Endometrium (tissue), 2 donors: Measurements from ENCODE around the gene MTARC1.

Experiments
- FAIRE-seq: peaks from 2 replicates; lab custom pipeline; 2012; peaks lifted over from hg19 to GRCh38; lab: Jason Lieb, UNC
- donor health status: control.
- donor health status: control.

MTARC1 gene

DNA sequence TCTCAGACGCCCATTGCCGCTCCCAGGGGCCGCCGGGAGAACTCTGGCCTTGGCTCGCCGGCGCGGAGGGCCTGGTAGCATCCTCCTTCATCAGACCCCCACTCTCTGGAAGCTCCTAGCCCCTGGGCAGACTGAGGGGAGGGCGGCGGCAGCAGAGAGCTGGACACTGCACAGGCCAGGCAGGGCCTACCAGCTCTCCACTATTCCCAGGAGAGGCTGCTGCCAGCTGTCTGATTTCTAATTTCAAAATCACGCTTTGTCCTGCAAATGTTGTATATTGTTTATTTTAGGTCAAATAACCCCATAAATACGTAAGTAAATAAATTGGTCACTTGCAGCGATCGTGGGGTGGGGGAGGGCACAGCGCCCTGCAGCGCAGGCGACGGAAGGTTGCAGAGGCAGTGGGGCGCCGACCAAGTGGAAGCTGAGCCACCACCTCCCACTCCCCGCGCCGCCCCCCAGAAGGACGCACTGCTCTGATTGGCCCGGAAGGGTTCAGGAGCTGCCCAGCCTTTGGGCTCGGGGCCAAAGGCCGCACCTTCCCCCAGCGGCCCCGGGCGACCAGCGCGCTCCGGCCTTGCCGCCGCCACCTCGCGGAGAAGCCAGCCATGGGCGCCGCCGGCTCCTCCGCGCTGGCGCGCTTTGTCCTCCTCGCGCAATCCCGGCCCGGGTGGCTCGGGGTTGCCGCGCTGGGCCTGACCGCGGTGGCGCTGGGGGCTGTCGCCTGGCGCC is at the start of gene MTARC1:
TSS of gene MTARC1 (plus strand) at position 577 of the 732 bp plus-strand sequence. CDS start at position 609, 32 bp downstream.
- no peak for FAIRE-seq

DNA sequence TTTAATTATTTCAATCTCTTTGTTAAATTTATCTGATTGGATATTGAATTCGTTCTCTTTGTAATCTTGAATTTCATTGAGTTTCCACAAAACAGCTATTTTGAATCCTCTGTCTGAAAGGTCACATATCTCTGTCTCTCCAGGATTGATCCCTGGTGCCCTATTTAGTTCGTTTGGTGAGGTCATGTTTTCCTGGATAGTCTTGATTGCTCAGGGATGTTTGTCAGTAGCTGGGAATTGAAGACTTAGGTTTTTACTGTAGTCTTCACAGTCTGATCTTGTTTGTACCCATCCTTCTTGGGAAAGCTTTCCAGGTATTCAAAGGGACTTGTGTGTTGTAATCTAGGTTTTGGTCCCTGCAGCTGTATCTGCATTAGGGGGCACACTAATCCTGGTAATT is 45.4 kb upstream of the MTARC1 start:
- no peak for FAIRE-seq

DNA sequence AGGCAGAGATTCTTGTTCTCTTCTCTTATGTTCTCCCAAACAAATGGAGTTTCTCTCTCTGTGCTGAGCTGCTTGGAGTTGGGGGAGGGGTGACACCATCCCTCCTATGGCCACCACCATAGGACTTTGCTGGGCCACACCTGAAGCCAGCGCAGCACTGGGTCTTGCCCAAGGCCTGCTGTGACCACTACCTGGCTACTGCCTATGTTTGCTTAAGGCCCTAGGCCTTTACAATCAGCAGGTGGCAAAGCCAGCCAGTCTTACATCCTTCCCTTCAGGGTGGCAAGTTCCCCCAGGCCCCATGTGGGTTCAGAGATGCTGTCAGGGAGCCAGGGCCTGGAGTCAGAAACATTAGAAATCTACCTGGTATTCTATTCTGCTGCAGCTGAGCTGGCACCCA is 44.9 kb upstream of the MTARC1 start:
- FAIRE-seq = no peak

DNA sequence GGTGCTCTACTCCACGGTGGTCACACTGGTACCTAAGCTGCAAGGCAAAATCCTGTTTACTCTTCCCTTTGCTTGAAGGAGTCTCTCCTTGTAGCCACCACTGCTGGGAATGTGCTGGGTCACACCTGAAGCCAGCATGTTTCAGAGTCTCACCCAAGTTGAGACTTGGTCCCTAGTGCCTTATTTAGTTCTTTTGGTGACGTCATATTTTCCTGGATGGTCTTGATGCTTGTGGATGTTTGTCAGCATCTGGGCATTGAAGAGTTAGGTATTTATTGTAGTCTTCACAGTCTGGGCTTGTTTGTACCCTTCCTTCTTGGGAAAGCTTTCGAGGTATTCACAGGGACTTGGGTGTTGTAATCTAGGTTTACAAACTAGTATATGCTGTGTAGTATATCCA is 44.2 kb upstream of the MTARC1 start:
- FAIRE-seq = no peak

DNA sequence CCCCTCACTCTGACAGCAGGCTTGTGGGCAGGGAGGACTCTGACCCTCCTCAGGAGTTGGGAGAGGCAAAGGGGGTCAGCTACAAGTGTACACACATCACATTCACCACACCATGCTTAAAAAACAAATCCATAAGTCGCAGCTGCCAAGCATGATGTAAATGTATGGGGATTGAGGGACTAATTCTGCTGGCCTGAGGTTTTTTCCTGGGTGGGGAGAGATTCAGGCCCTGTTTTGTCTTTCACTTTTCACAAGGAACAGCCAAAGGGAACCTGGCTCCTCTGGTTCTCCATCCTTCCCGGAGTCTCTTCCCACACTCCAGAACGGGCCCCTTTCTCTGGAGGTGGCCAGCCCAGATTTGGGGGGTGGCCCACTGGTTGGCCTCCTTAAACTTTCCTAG is 39.9 kb upstream of the MTARC1 start:
- no peak for FAIRE-seq

DNA sequence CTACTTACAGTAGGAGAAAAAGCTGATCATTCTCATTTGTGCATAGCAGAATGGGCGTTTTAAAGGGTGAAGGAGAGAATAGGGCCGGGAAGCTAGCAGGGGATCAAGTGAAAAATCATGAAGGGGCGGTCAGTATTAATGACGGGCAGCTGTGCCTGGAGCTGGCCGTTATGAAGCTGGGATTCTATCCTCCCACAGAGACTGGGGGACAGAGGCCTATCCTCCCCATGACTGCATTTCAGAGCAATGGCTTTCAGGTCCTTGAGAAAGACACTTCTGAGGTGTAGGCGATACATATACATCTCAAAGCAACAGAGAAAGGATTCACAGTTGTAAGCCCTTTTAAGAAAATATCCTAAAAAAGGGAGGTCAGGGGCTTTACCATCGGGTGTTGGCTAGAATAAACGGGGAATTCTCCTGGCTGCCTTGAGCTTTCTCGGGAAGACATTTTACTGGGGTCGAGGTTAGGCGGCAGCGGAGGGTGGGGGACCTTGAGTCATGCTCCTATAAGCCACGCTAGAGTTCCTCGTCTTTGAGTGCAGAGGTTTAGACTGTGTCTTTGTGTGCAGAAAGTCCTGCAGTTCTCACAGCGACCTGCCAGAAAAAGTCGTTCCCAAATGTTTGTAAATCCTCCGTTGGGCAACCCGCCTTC is 39.1 kb upstream of the MTARC1 start:
- no peak for FAIRE-seq

DNA sequence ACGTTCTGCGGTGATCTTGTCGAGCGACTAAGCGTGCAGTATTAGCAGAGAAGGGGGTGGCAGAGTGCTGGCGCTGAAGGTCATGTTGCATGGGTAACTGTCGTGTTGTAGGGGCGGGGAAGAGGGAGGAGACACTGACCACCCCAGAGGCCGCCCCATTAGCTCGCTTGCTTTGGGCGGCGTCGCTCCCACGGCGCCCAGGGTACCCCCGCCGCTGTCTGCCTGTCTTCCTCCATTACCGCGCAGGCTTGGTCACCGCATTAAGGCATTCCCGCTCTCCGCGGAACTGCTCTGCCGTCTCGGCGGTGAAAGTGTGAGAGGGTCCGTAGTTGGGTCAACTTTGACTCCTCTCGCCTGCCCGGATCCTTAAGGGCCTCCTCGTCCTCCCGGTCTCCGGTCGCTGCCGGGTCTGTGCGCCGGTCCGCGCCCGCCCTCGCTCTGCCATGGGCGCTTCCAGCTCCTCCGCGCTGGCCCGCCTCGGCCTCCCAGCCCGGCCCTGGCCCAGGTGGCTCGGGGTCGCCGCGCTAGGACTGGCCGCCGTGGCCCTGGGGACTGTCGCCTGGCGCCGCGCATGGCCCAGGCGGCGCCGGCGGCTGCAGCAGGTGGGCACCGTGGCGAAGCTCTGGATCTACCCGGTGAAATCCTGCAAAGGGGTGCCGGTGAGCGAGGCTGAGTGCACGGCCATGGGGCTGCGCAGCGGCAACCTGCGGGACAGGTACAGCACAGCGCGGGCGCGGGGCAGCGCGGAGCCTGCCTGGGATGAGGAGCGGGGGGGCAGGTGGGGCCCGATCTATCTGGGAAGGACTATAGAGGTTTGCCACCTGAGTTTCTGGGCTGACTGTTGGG is 38.4 kb upstream of the MTARC1 start, which contains the start of gene MTARC2:
TSS of gene MTARC2 (plus strand) at position 234 of the 846 bp plus-strand sequence. CDS start at position 444, 210 bp downstream.
- FAIRE-seq = no peak

DNA sequence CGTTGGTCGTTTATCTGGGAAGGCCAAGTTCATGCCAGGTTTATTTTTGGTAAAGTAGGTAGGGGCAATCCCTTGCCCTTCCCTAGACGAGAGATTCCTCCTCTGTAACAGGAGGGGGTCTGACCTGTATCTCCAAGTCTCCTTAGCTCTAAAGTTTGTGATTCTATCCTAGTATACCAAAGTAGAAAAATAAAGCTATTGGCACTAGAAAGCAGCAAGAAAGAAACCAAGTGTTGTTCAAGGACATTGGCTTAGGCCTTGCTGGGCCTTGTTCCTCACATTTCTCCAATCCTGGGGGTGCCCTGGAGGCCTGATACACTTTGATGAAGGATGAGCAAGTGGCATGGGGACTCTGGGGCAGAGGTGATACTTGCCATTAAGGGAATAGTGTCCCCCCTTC is 37.8 kb upstream of the MTARC1 start:
- no peak for FAIRE-seq

DNA sequence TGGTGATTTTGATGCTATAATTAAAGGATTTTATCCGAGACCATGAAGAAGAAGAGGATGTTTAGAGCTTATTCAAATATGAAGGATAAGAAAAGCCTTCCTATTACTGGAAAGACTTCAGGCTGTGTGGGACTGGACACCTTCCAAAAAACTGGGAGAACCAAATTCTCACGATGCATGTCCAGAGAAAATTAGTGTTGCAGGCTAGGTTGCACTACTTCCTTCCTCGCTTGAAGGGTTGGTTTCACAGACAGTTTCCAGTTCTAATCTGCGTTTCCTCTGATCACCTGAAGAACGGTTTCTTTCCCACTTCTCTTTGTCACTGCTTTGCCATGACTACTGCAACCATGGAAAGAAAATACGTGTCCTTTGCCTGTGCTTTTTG is 36.6 kb upstream of the MTARC1 start:
- no peak for FAIRE-seq

DNA sequence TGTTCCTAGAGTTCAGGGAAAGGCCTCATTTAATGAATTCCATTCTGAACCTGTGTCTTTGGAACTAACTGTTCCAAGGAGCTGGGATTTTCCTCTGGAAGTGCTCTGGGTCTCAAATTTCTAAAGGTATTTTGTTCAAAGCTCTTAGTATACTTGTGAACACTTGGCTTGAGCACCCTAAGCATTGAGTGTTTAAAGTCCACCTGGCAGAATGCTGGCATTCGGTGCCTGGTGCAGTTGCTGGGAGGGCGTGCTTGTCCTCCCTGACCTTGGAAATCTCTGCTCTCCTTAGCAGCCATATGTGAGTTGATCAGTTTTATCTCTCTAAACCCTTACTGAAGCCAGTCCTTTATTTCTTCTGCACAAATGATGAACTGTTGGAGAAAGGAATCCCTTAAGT is 35.6 kb upstream of the MTARC1 start:
- no peak for FAIRE-seq

DNA sequence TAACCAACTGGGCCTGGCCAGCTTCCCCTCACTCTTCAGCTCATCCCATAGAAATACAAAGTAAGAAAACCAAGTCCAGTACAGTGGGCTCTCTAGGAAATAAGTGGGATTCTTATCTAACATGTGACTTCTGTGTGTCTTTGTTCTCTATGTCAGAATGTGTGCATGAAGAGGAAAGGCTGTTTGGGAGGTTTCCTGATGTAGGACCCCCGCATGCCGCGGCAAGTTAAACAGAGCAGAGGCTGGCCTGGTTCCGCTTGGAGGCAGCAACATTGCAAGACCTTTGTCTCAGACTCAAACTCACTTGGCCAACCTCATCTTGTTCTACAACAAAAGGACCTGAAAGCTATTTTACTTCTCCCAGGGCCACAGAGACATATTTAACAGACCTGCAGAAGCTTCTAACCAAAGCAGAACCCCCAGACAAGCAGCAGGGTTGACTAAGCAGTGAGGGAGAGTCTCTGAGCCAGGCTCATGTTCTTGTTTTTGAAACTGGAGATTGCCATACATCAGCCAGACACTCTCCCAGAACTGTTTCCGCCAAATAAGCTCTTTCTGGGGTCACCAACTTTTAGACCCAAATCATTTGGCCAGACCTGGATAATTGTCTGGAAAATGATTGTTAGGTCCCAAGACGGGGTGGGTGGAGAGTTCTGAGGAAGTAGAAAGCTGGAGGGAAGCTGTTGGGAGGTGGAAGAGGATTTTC is 32.3 kb upstream of the MTARC1 start:
- no peak for FAIRE-seq

DNA sequence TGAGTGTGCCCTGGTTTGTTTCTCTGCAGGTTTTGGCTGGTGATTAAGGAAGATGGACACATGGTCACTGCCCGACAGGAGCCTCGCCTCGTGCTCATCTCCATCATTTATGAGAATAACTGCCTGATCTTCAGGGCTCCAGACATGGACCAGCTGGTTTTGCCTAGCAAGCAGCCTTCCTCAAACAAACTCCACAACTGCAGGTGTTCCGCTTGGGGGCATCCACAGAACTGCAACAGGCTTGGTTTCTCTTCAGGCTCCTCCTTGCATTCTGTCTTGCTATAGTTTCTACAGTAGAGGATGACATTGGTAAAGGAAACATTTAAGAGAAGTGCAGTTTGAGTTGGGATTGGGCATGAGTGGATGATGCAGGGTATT is 31.8 kb upstream of the MTARC1 start:
- no peak for FAIRE-seq

DNA sequence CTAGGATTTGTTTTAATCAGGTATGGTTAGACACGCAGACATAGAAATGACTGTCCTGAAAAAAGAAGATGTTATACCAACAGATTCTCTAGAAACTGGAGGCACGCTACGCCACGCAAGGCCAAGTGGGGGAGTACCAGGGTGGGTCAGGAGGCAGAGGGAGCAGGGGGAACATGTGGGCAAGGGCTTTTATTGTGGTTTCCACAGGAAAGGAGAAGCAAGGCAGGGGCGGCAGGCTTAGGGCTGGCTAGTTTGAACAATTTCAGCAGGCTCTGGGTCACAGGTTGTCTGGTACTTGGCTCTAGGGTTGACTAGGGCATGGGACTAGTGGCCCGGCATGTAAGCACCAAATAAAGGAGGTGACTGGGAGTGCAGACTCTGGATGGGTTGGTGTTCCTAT is 31.4 kb upstream of the MTARC1 start:
- FAIRE-seq = no peak

DNA sequence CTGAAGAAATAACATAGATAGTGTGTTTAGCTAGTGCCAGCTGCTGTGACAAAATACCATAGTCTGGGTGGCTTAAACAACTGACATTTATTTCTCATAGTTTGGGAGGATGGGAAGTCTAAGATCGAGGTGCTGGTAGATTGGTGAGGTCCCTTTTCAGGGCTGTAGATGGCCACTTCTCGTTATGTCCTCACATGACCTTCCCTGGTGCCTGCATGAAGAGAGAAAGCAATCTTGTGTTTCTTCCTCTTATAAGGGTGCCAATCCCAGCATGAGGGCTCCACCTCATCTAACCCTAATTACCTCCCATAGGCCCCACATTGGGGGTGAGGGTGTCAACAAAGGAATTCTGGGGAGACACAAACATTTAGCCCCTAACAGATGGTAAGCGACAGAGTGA is 29.3 kb upstream of the MTARC1 start:
- FAIRE-seq = no peak

DNA sequence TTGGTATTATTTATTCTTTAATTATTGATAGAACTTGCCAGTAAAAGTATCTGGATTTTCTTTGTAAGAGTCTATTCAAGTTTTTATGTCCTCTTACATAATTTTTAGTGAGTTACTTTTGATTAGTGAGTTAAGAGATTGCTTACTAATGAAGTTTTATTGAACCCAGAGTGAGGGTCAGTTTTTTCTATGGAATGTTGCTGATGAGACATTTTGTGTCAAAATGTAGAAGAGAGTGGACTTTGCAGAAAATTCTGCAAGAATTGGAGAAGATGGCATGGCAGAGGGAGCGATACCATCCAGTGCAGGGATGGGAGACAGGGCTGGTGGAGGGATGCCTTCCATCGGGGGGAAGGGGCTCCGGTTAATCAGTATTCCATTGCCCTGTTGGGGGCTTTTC is 27.6 kb upstream of the MTARC1 start:
- no peak for FAIRE-seq

DNA sequence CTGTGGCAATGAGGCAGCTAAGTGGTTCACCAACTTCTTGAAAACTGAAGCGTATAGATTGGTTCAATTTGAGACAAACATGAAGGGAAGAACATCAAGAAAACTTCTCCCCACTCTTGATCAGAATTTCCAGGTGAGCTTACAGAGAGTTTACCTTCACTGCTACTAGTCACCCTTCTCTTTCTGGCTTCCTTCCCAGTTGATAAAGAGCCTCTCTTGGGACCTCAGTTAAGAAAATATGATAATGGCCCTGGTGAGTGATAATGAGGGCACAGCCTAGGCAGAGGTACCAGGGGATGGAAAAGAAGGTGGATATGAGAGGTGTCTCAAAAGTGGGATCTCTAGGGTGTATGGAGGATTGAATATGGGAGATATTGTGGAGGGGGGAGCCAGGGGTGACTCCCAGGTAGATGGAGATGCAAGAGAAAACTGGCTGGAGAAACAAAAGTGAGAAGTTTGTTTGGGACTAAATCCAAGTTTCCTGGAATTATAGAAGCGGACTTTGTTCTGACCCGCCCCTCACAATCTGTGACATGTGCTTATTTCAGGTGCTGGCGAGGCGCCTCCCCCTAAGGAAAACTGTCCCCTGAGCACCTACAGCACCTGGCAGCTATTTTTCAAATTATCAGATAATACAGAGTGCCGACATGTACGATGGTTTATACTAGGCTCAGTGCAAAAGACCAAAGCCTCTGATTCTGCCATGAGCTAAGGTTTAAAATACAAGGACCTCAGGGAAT is 24.9 kb upstream of the MTARC1 start:
- FAIRE-seq = no peak

DNA sequence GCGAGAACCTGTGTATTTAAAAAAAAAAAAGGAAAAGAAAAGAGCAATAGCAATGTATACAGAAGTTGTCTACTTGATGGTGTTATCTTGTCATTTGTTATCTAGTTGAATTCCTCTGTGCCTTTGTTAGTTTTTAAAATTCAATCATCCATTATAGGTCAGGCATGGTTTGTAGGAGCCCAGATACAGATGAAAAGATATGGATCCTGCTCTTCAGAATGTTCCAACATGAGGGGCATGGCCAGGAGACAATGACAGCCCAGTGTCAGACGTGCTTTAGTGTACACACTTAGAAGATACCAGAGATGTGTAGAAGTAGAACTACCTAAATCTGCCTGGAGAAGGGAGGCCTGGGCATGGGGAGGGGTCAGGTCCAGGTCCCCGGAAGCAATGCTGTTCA is 22.0 kb upstream of the MTARC1 start:
- FAIRE-seq = no peak

DNA sequence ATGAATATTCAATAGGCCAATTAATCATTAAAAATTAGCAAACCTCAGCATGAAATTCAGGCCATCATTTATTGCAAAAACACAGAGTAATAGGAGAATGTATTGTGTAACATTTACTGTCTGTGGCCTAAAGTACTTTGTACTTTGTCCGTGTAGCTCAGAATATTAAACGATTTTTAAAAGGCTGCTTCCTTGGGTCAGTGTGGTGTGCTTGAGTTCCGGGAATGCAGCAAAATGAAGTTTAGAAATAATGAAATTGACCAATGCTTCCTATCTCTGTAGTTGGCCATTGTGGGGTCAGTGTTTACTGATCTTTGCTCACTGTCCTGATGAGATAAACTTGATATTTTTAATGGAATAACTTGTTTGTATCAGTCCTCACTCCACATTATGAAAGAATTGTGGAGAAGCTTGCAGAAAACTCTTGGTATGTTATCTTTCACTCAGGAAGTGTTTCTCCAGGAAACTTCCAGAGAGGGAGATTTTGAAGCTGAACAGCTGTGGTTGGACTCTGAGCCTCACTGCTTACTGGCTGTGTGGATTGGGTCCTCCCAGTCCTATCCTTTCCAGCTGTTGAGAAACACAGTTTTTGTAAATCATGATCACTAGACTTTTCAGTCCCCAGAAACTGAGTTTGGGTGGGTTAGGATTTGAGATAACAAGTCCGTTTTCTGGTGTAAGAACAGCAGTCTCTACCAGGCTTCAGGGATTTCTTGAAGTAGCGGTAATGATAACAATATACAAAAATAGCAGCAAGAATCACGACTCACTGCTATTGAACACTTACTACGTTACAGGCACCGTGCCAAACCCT is 19.2 kb upstream of the MTARC1 start:
- no peak for FAIRE-seq

DNA sequence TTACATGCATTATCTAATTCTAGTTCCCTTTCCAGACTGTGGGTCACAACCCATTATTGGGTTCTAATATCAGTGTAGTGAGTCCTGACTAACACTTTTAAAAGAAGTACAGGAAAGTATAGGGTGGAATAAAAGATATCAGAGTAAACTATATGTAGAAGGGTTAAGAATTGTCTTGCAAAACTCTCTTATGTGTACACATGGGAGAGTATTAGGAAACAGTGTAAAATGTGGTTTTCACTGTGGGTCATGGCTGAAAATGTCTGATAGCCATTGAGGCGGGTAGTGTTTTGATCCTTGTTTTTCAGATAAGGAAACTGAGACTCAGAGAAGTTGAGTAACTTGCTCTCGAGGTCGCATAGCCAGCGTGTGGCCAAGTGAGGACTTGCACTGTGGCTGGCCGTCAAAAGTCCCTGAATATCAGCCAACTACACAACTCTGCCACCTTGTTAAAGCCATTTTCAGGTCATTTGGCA is 18.5 kb upstream of the MTARC1 start:
- FAIRE-seq = no peak

DNA sequence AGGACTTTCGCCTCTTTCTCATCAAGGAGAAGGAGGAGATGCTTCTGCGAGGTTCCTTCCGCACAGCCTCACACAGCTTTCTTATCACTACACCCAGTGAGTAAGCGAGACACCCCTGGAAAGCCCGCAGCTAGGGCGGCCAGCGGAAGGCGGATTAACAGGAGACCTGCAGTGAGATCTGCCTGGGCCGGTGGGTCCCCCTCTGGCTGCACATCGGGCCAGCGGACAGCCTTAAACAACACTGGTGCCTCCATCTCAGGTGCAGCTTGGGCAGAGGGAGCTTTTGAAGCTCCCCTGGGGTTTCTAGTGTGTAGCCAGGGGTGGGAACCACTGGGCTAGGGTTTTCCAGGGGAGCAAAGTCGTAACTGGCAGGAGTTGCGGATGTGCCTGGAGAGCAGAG is 17.5 kb upstream of the MTARC1 start:
- no peak for FAIRE-seq
